HG03558 (cell line): ENCODE results near the gene LIMA1.
"Not testable (repeated sequence)": the region's sequence is repeated elsewhere in the genome, so short reads cannot be mapped to it uniquely, and the experiment has no call there.

Experiments used
- ATAC-seq: cut with Tn5 transposase; IDR thresholded peaks from one replicate; pipeline ENCODE4 v1.9.1; 2021; ENCODE audit warnings: moderate number of reproducible peaks; ENCODE audit not compliant: unreplicated experiment; ENCODE audit errors: extremely low read depth

Gene LIMA1

GRCh38 chr12:50156641-50157040, 126.7 kb downstream of the LIMA1 start:
- ATAC-seq = no peak

- not testable (repeated sequence) for ATAC-seq
These were observed 128.4 kb downstream of the LIMA1 start for GRCh38 chr12:50154947-50155346.

- no peak for ATAC-seq
These were observed 132.2 kb downstream of the LIMA1 start for GRCh38 chr12:50151047-50151687.

GRCh38 chr12:50149311-50149710, 134.0 kb downstream of the LIMA1 start:
- no peak for ATAC-seq

- ATAC-seq = not testable (repeated sequence)
These were observed 135.3 kb downstream of the LIMA1 start for GRCh38 chr12:50148011-50148410.

GRCh38 chr12:50147281-50147680, 136.0 kb downstream of the LIMA1 start:
- ATAC-seq = no peak

- ATAC-seq = no peak
These were observed 137.9 kb downstream of the LIMA1 start for GRCh38 chr12:50145439-50145838.

GRCh38 chr12:50142993-50143392, 140.3 kb downstream of the LIMA1 start:
- ATAC-seq = no peak

GRCh38 chr12:50132505-50133135, 150.7 kb downstream of the LIMA1 start:
- ATAC-seq = no peak

GRCh38 chr12:50129290-50129689, 154.0 kb downstream of the LIMA1 start:
- ATAC-seq = no peak

GRCh38 chr12:50127546-50127945, 155.8 kb downstream of the LIMA1 start:
- no peak for ATAC-seq
